NCI-H1105 treated with DMSO at 0.1 percent for 48 hours (cell line): ENCODE data around the gene SUDS3.
A peak's percentile ranks its signal among the peaks of the same experiment; 100 is the strongest.
"Not testable (repeated sequence)": the region's sequence is repeated elsewhere in the genome, so short reads cannot be mapped to it uniquely, and the experiment has no call there.

Experiments
- DNase-seq: peaks from one replicate; lab custom pipeline; 2025; lab: John Stamatoyannopoulos, UW

The SUDS3 gene

GRCh38 chr12:118397708-118398440 lies 21.5 kb downstream of the SUDS3 start:
- DNase-seq, result no peak

GRCh38 chr12:118398524-118398923 lies 22.2 kb downstream of the SUDS3 start:
- no peak for DNase-seq

GRCh38 chr12:118398940-118399339 lies 22.6 kb downstream of the SUDS3 start:
- no peak for DNase-seq

- no peak for DNase-seq
Observed at GRCh38 chr12:118402251-118402650, 25.9 kb downstream of the SUDS3 start.

- DNase-seq, result peak; percentile 56
Observed at GRCh38 chr12:118404876-118405521, 28.6 kb downstream of the SUDS3 start.

- DNase-seq, result not testable (repeated sequence)
Observed at GRCh38 chr12:118408241-118408640, 31.9 kb downstream of the SUDS3 start.

GRCh38 chr12:118409834-118410233 lies 33.5 kb downstream of the SUDS3 start:
- no peak for DNase-seq

- no peak for DNase-seq
Observed at GRCh38 chr12:118417942-118418341, 41.6 kb downstream of the SUDS3 start.

GRCh38 chr12:118418385-118419057 lies 42.2 kb downstream of the SUDS3 start:
- DNase-seq, result no peak

- no peak for DNase-seq
Observed at GRCh38 chr12:118420673-118421072, 44.3 kb downstream of the SUDS3 start.

GRCh38 chr12:118424884-118425283 lies 48.5 kb downstream of the SUDS3 start:
- no peak for DNase-seq

- DNase-seq, result no peak
Observed at GRCh38 chr12:118425364-118425763, 49.0 kb downstream of the SUDS3 start.

GRCh38 chr12:118427819-118428218 lies 51.5 kb downstream of the SUDS3 start:
- no peak for DNase-seq

GRCh38 chr12:118428643-118429042 lies 52.3 kb downstream of the SUDS3 start:
- DNase-seq, result no peak

GRCh38 chr12:118429688-118430383 lies 53.5 kb downstream of the SUDS3 start:
- peak; percentile 94 for DNase-seq

- DNase-seq, result no peak
Observed at GRCh38 chr12:118430516-118430915, 54.2 kb downstream of the SUDS3 start.

- no peak for DNase-seq
Observed at GRCh38 chr12:118432812-118433545, 56.6 kb downstream of the SUDS3 start.

GRCh38 chr12:118436002-118436730 lies 59.8 kb downstream of the SUDS3 start:
- DNase-seq, result peak; percentile 13

GRCh38 chr12:118436986-118437385 lies 60.6 kb downstream of the SUDS3 start:
- no peak for DNase-seq

GRCh38 chr12:118439068-118439467 lies 62.7 kb downstream of the SUDS3 start:
- no peak for DNase-seq

GRCh38 chr12:118446247-118446646 lies 69.9 kb downstream of the SUDS3 start:
- no peak for DNase-seq
